ENCODE measurements around the gene EEF1G.
A peak's percentile ranks its signal among the peaks of the same experiment; 100 is the strongest.
"Not testable (repeated sequence)": the region's sequence is repeated elsewhere in the genome, so short reads cannot be mapped to it uniquely, and the experiment has no call there.

Gene EEF1G

DNA sequence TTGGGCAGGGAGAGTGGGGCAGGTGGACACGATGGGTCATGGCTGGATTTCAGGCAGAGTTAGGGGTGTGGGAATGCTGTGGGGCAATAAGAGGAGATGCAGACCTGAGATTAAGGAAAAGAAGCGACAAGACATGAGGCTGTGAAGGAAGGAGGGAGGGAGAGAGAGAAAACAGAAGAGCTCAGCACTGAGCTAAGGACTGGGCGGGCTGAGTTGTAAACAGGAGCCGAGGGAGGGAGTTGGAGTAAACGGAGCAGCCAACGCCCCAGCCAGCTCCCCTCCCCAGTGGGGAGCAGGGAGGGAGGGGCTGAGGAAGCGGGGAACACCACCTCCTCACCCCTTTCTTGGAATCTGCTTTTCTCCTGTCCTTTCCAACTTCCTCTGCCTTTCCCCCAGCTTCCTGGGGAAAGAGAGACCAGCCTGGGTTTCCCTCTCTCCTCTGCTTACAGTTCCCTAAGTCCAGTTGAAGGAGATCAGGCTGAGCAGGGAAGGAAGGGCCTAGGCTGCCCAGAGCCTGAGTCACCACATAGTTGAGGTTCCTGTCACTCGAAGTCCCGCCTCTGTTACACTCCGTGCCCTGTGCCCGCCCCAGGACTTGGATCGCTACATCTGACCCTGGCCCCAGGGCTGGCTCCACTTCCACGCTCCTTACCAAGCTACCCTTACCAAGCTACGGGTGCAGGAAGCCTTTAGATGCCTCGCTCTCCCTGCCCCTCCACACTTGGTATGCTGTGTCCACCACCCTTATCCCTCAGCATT lies 20.4 kb downstream of the EEF1G start:
- no peak for DNase-seq

DNA sequence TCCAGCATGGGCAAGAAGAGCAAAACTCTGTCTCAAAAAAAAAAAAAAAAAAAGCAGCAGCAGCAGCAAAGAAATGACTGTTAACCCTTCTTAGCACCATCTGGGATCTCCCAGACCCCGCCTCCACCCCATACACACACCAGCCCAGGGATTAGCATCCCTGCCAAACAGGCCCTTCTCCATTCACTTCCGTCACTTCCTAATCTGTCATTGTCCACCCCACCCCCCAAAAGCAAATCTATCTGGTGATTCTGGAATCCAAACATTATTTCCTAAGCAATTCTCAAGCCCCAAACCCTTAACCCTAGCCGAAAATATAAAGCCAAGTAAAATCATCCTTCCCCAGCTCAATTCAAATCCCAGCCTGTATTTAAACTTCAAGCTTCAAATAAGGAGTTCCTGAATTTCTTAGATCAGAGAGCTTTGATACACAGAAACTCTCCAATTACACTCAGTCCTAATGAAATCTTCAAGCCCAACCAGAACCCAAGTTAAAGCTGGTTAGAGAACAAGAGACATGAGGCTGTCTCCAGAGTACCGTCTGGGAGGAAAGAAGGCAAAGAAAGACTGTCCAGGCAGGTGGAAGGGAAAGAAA lies 21.1 kb downstream of the EEF1G start:
- no peak for DNase-seq

DNA sequence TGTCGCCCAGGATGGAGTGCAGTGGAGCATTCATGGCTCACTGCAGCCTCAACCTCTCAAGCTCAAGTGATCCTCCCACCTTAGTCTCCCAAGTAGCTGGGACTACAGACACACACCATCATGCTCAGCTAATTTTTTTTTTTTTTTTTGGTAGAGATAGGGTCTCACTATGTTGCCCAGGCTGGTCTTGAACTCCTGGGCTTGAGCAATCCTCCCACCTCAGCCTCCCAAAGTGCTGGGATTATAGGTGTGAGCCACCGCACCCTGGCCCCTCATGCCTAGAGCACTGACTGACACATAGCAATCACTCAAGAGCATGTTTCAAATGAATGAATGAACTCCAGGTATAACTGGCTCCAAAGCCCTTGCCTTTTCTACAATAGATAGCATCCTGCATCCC lies 23.2 kb downstream of the EEF1G start:
- DNase-seq = not testable (repeated sequence)

DNA sequence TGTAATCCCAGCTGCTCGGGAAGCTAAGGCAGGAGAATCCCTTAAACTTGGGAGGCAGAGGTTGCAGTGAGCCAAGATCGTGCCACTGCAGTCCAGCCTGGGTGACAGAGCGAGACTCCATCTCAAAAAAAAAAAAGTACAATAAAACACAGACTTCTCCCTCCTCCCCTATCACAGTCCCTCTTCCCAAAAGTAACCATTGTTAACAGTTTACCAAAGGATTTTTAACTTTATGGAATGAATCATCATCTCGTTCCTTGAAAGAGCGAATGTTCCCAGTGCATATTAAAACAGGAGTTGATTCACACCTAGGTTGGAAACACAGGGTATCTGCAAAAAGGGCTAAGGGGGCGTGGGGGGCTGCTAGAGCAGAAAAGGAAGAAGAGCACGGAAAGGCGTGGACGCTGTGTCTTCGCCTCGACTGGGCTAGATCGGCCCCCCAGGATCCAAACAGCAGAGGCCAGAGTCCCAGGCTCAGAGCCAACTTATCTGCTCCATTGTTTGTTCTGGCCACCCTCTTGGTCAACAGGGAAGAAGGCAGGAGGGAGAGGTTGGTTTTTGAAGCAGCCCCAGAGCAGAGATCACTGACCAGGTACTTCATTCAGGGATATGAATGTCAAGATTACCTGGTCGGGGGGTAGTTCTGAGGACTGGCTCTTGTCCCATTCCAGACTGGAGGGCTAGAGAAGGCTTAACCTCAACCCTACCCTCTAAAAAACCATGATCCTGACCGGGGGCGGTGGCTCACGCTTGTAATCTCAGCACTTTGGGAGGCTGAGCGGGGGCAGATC lies 25.0 kb downstream of the EEF1G start:
- DNase-seq = no peak

DNA sequence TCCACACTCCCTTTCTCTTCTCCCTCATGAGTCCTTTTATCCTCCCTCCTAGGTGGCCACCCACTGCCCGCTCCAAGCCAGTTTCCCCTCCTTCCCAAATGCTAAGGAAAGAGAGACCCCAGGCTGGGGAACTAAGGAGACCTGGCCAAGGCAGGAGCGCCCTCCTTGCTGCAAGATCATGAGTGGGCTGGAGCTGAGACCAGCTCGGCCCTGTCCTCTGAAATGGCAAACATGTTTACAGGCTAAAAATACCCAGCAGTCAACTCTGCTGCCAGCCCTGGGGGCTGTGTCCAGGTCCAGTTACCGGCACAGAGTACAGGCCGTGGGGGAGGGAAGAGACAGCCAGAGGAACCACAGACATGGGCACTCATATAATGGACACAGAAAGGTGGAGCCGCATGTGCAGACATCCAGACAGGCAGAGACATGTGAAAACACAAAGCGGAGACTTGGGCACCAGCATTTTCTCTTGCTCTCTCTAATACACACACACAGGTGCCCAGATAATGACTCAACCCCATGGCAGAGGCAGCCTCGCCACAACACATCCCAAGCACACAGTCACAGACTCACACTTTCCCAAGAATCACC lies 25.9 kb downstream of the EEF1G start:
- no peak for DNase-seq

DNA sequence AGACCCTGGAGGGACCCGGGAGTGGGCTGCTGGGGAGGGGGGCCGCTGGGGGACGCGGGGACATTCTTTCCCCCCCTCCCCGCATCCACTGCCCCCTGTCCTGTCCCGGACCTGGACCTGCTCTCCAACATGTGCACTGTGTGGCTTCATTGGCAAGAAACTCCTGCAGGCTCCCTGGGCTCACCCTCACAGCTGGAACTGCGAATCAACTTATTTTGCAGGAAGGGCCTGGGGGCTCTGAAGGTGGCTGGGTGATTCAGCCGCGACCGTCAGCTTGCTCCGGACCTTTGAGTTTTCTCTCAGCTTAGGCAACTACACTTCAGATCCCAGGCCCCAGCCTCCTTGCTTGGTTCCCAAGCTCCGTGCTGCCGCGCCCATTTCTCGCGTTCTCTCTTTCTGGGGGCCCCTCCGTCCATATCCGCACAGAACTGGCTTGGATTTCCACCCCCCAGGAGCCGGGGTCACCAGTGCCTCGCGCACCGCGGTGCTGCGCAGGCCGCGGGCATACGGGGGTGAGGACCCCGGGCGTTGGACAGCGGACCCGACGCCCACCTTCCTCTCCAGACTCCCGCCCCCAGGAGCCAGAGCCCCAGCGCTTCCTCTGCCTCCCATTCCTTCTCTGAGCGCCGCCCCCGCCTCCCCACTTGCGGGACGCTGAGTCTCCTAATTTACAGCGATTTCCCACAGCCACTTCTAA lies 26.6 kb downstream of the EEF1G start:
- DNase-seq = no peak

DNA sequence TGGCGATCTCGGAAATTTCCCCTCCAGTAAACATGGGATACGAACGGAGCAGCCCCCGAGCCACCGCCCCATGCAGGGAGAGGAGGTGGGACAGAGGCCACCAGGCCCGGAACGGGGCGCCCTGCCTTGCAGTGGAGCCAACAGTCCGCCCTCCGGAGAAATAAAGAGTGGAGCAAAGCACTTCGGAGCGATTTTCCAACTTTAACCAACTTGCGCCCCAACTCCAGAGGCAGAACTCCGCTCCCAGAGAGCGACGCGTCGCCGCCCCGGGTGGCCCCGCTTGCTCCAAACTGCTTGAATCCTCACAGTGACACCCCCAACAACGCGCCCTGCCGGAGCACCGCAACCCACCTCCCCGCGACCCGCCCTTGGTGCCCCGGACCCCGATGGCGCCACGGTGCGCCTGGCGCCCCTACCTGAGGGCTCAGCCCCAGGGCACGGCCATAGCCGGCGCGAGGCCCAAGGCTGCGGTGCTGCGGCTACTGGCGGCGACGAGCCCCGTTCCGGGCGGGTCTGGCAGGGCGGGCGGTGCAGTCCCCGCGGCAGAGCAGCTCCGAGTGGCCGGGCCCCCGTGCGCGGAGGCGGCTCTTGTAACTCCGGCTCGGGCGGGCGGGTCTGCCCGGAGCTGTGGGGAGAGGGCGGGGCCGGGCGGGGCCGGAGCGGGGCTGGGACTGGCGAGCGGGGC lies 27.3 kb downstream of the EEF1G start, which contains the start of gene AHNAK:
AHNAK (minus strand) TSS at position 563 of the 685 bp plus-strand sequence. CDS start 10,708 bp downstream, outside the sequence.
- peak; percentile 10 for DNase-seq

DNA sequence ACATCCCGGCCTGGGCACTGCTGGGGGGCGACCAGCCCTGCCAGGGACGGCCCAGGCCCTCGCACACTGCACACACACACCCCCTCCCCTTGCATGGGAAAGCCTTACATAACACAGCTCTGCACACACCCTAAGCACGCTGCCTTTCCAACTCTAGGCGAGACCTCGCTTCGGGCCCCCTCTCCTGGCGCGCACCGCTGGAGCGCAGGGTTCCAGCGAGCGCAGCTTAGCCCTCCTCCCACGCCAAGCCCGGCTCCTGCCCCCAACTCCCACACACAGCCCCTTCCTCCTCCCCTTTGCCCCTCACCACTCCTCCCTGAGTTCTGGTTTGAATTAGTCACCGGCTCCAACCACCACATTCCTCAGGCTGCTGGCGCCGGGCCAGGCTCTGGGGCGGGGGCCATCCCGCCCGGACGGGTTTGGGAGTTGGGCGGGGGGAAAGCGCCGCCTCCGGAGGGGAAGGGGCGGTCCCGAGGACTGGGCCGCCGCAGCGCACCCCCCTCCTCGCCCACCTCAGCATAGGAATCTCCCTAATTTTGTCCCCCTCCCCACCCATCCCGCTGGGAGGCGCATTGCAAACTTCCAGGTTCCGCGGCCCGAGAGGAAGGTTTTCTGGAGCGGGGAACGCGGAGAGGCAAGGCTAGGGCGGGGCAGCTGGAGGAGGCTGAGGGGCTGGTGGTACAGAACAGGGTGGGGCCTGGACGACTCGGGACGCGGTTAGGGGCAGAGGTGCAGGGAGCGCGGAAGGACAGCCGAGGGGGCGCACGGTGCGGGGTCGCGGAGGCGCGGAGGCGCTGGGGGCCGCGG lies 28.1 kb downstream of the EEF1G start:
- DNase-seq = peak; percentile 24

DNA sequence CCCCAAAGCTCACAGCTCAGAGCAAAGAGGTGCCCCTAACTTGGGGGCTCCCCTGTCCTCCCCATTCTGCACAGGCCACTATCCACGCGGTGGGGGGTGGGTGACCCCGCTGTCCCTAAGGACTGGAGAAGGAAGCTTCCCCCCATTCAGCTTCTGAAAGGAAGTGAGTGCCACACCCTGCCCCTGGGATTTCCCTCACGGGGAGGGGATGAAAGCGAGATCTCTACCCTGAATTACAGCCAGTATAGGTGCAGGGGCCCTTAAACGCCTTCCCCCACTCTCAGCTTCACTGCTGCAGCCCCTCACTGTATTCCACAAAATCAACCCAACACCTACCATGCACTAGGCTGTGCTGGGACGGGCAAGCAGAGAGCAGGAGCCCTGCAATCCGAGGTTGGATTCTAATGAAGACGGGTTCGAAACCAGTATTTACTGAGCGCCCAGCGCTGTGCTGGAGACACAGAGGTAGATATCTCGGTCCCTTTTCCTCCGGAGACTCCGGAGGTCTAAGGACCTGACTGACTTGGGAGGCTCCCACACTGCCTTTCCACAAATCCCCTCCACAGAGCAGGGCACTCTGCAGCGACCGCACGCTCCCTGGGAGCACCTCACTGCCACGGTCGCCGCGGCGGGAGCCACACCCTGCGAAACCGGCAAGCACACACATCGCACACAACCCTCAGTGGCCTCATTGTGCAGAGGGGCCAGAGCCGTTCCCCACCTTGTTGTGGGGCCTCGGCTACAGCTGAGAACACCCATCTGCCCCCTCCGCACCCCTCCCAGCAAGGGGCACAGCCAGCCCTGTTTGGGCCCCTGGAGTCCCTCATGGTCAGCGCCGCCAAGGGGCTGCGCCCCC lies 28.9 kb downstream of the EEF1G start:
- DNase-seq = no peak

DNA sequence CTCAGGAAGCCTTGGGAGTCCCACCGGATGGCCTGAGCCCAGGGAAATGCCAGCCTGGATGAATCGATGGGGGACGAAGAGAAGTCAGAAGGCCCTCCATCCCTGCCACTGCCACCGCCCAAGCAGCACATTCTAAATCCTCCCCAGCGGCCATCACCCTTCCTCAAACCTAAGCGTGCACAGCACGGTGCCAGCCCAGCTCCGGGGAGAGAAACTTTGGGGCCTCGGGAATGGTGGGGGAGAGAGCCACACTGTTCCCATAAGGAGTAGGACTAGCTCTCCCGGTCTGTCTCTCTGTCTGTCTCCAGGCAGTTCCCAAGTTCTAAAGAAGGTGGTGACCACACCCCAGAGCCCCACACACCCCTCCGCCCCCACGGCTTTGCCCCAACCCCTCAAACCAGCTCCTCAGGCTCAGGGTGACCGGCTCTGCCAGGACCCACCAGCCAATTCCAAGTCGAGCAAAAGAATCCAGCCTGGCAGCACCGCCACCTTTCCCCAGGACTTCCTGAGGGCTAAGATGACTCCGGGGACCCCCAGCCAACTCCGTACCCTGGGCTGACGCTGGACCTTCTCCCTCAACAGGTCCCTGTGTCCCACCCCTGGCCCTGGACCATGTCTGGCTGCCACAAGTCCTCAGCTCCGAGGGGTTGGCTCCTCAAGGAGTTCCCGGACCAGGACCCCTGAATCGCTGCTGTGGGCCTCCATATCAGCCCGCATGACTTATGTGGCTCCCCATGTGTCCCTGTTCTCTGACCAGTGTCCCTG lies 29.8 kb downstream of the EEF1G start:
- DNase-seq = no peak

DNA sequence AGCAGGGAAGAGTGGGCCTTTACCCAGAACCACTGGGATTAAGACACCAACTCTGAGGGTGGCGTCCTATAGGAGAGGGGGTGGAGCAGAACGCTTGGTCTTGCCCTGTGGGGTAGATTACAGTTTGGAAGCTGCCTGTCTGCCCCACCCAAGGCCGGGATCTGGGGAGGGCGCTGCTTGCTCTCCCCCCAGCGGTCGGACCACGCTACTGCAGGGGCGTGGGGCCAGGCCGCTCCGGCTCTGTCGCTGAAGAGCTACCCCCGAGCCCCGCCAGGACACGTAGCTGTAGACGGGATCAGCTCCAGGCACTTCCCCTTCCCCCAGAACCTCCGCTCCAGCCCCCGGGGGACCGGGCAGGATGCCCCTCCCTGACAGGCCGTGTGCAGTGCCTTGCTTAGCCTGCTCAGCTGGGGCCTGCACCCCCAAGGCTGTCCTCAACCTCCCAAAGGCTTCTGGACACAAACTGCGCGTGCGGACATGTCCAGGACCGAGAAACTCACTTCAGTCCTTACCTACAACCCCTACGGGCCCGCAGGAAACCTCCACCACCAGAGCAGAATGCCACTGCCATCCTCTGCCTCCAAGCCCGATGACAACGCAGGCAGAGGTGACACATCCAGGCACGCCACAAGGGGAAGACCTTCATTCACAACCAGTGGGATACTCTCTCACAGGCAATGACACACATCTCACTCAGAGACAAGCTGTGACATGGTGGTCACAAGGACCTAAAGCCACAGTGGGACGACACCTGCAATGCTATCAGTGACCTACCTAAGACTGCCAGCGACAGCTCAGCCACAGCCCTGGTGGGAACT lies 30.7 kb downstream of the EEF1G start:
- DNase-seq = peak; percentile 44

DNA sequence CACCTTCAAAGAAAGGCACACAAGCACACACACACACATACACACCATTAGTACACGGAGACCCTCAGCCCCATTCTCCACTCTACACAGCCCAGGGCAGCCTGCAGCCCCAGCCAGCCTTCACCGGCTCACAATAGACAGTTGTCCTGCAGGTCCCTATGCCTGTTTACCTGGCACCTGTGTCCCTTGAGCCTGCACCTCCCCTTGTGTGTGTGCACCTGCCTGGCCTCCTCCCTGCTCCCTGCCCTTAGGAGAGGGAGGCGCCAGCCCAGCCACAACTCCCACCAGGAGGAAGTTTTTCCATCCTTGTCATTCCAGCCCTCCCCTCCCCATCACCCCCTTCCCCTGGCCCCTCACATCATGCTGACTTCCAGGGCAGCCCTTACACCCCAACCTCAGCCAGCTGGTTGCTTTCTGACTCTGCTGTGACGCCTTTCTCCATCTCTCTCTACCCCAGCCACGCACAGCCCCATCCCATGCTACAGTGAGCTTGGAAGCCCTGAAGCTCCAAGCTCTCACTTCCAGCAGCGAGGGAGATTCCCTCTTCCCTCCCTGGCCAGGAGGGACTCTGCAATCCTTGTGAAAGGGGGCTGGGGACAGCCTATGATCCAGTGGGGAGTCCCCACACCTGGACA lies 31.5 kb downstream of the EEF1G start:
- DNase-seq = peak; percentile 4

DNA sequence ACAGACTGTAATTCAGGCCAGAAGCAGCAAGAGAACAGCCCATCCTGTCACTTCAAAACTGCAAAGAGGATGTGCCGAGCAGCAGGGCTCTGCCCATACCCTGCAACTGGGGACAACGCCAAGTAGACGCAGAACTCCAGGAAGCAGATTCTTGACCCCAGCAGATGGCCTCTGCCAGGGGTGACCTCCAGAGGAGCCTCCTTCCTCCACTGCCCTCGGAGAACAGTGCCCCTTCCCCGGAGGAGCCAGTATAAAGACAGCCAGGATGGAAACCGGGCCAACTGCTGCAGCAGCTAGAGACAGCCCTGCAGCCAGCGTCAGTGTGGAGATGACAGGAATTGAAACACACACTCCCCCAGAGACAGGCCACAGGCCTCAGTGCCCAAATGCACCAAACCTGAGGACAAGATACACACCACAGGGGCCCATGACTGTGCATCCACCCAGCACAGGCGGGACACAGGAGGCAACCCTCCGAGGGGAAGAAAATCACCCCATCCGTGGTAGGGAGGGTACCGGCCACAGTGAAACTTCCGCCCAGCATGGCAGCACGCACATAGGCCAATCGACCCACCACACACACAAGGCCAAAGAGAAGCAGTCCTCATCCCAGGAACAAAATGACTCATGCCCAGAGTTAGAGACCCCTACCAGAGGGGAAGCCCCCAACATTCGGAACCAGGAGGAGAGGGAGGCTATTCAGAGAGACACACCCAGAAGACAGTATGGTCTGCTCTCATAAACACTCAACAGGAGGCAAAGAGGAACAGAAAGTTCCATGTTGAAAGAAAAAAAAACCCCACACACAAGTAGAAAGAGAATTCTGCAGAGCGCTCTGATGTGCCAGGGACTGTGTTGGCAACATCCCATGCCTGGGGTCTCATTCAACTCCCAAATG lies 32.6 kb downstream of the EEF1G start:
- no peak for DNase-seq

DNA sequence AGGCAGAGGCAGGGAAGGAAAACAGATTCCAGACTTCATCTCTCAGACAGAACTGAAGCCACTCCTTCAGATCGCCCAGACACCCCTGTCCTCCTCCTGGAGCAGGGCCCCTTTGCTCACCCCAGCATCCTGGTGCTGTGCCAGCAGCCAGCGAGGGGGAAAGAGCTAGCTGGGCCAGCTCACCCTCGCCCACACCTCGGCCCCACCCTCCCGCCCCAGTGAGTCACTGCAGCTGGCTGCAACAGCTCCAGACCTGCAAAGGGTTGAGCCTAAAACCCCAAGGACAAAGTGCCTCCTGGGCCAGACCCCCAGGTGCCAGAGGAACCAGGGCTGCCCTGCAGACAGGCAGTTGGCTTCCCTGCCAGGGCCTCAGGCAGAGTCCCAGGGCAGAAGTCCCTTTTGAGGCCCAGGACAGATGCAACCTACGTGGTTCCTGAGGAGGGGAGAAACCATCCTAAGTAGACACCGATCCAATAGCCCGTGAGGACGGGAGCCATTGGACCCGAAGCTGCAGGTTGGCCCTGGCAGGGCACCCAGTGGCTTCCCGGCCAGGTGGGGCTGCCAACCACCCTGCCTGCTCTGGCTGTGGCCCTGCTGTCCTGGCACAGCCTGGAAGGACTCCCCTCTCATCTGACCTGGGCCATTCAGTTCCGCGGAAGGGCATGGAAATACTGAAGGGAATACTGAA lies 34.3 kb downstream of the EEF1G start:
- DNase-seq = peak; percentile 30

DNA sequence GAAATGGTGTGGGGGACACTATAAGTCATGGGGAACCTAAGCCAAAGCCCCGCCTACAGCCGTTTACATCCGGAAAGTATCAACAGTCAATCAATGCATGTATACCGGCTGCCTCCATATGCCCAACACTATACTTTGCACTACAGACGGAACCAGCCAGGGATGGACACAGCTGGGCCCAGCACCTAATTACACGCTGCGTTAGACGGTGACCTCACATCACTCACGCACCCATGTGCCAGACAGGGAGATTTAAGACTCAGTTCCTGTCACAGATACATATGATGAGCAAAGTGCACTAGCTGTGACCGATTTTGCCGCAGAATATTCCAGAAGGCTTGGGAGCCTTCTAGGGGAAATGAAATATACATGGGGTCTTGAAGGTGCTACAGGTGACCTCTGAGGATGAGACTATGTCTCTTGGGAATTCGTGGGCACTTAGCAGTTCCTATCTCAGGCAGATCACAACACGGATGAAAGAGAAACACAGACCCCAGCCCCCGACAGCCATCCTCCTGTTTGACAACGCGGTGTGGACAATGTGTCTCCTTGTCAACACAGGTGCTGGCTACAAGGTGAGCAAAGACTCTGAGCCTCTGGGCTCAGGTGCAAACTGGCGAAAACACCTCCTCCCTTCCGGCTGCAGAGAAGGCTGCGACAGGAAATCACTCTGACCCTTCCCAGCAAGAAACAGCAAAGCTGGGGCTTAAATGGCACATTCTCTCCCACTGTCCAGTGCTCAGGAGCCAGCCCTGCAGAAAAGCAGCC lies 35.0 kb downstream of the EEF1G start:
- no peak for DNase-seq
